AG04450 (cell line): Measurements from ENCODE around the gene BTBD18. TPM values are rescaled to one million over a fixed set of nuclear protein-coding genes. Genes with fewer than 3 reads are reported as not detected.
"Not testable (repeated sequence)": the region's sequence is repeated elsewhere in the genome, so short reads cannot be mapped to it uniquely, and the experiment has no call there.

ENCODE experiments used
- CTCF ChIA-PET: fragments of 300-600, 350-600 bp; formaldehyde crosslinking; extraction: SDS; loops from one replicate; lab custom pipeline; 2022; ENCODE audit warnings: antibody characterized with exemption, inconsistent platforms; lab: Charles Lee
- POLR2A ChIA-PET: fragments of 350-600 bp; formaldehyde crosslinking; extraction: SDS; loops from one replicate; lab custom pipeline; 2021; ENCODE audit warnings: antibody characterized with exemption, inconsistent platforms; lab: Yijun Ruan, JAX
- DNase-seq: peaks from one replicate; pipeline ENCODE4 v3.0.0-alpha.2; 2011; ENCODE audit warnings: low read depth, low spot score
- H3K27ac ChIP-seq: one replicate; pipeline ENCODE4 v1.5.1; 2012; ENCODE audit warnings: low read depth, low read length, control low read depth
- H3K27me3 ChIP-seq: one replicate; pipeline ENCODE4 v1.6.0; 2012; ENCODE audit warnings: low read length; ENCODE audit not compliant: control insufficient read depth, insufficient read depth
- H3K4me3 ChIP-seq: 2 replicates; pipeline ENCODE4 v1.5.1; 2011; ENCODE audit warnings: mild to moderate bottlenecking, low read depth, low read length, control low read depth
- H3K9me3 ChIP-seq: 2 replicates; pipeline ENCODE4 v1.5.1; 2012; ENCODE audit warnings: low read length; ENCODE audit not compliant: control insufficient read depth, insufficient read depth
- CTCF ChIP-seq: IDR thresholded peaks from 2 replicates; pipeline ENCODE4 v1.5.1; 2011; ENCODE audit warnings: low read depth, low read length, control low read depth, inconsistent platforms
- polyA plus RNA-seq: library from polyadenylated mRNA; depleted of rRNA; stranded (reverse); fragments of >200 nt; gene quantifications from 2 replicates; pipeline ENCODE4 v1.2.3, GENCODE V29; 2011

BTBD18 gene
- polyA plus RNA-seq, 1 experiment = not detected

- no peak for DNase-seq
- ChIA-PET CTCF (interaction anchor here (1.3 kb wide), 1 partner anchor 72 kb away, joined by 3 read pairs; no protein-coding TSS in a partner anchor), POLR2A (interaction anchor here (1.2 kb wide), 1 partner anchor 12 kb away, joined by 3 read pairs; the partner anchor contains the start of gene SELENOH)
- H3K9me3 ChIP-seq = no peaks in the 10 kb centered on the region
- no peak overlapping the region for H3K27ac ChIP-seq
- no peak for TF ChIP-seq CTCF
- no peaks in the 10 kb centered on the region for H3K27me3 ChIP-seq
- H3K4me3 ChIP-seq = no peak overlapping the region
These were observed 22.8 kb downstream of the BTBD18 start for GRCh38 chr11:57728829-57729228.

- POLR2A ChIA-PET = no interaction called here
- no peak overlapping the region for H3K4me3 ChIP-seq
- DNase-seq = no peak
- H3K9me3 ChIP-seq = no peaks in the 10 kb centered on the region
- no peak for TF ChIP-seq CTCF
- H3K27ac ChIP-seq = no peak overlapping the region
- no peaks in the 10 kb centered on the region for H3K27me3 ChIP-seq
- CTCF ChIA-PET = no interaction called here
These were observed 24.4 kb downstream of the BTBD18 start for GRCh38 chr11:57727185-57727584.

GRCh38 chr11:57716726-57717125, 34.9 kb downstream of the BTBD18 start:
- POLR2A ChIA-PET, H3K4me3 ChIP-seq, H3K27ac ChIP-seq, H3K9me3 ChIP-seq, DNase-seq, CTCF ChIA-PET, H3K27me3 ChIP-seq: not testable (repeated sequence)

- no peaks in the 10 kb centered on the region for H3K9me3 ChIP-seq
- TF ChIP-seq CTCF = no peak
- no peaks in the 10 kb centered on the region for H3K27me3 ChIP-seq
- no peak for DNase-seq
- H3K4me3 ChIP-seq = peak overlapping the region; percentile 100
- ChIA-PET POLR2A (no interaction called here), CTCF (interaction anchor here (1.2 to 2.1 kb wide), 2 partner anchors 87 to 810 kb away, joined by 5 to 11 read pairs; no protein-coding TSS in a partner anchor)
- no peak overlapping the region for H3K27ac ChIP-seq
These were observed 37.8 kb downstream of the BTBD18 start for GRCh38 chr11:57713835-57714234.

GRCh38 chr11:57712256-57713150, 39.1 kb downstream of the BTBD18 start, which contains the start of gene TMX2:
TMX2 (plus strand) TSS chr11:57712593; CDS start chr11:57712619, 26 bp downstream.
- peak within 1 kb of the TSS; percentile 100 for H3K4me3 ChIP-seq
- TF ChIP-seq CTCF = no peak
- CTCF ChIA-PET = interaction anchor here (0.6 kb wide), 2 partner anchors 12 to 15 kb away, joined by 3 to 4 read pairs; no protein-coding TSS in a partner anchor
- DNase-seq = peak; percentile 98
- H3K27ac ChIP-seq = peak within 1 kb of the TSS; percentile 68
- no peaks in the 10 kb centered on the region for H3K27me3 ChIP-seq
- POLR2A ChIA-PET = interaction anchor here (0.5 to 1.0 kb wide), 6 partner anchors 10 to 88 kb away, joined by 3 to 7 read pairs (median 4); partner anchors contain the start of gene SELENOH
- no peaks in the 10 kb centered on the region for H3K9me3 ChIP-seq
